H9 (cell line): ENCODE results near the gene OSM. TPM values are rescaled to one million over a fixed set of nuclear protein-coding genes. Genes with fewer than 3 reads are reported as not detected.

Experiments used
- DNase-seq: peaks from one replicate; pipeline ENCODE4 v3.0.0-alpha.2; 2017
- H2AFZ ChIP-seq: one replicate; pipeline ENCODE4 v1.6.1; 2013; ENCODE audit warnings: mild to moderate bottlenecking, low read length, control low read depth, moderate library complexity
- H2AK5ac ChIP-seq: 2 replicates; pipeline ENCODE4 v1.6.1; 2013; ENCODE audit warnings: low read length, control low read depth, mixed read lengths; ENCODE audit not compliant: insufficient read length
- H2BK120ac ChIP-seq: one replicate; pipeline ENCODE4 v1.6.1; 2013; ENCODE audit warnings: low read depth, mild to moderate bottlenecking, low read length, control low read depth, inconsistent platforms; ENCODE audit not compliant: poor library complexity, severe bottlenecking
- H2BK12ac ChIP-seq: 2 replicates; pipeline ENCODE4 v1.6.1; 2013; ENCODE audit warnings: low read length, control low read depth, mixed read lengths, low read depth; ENCODE audit not compliant: insufficient read length
- H2BK15ac ChIP-seq: 2 replicates; pipeline ENCODE4 v1.6.1; 2013; ENCODE audit warnings: low read depth, low read length, control low read depth
- H2BK20ac ChIP-seq: one replicate; pipeline ENCODE4 v1.6.1; 2013; ENCODE audit warnings: low read depth, mild to moderate bottlenecking, low read length, control low read depth, inconsistent platforms; ENCODE audit not compliant: poor library complexity, severe bottlenecking
- H2BK5ac ChIP-seq: 2 replicates; pipeline ENCODE4 v1.6.1; 2013; ENCODE audit warnings: low read length, control low read depth, mixed read lengths; ENCODE audit not compliant: insufficient read length
- H3K14ac ChIP-seq: 2 replicates; pipeline ENCODE4 v1.6.1; 2013; ENCODE audit warnings: low read length, control low read depth; ENCODE audit not compliant: insufficient read depth
- H3K18ac ChIP-seq: 2 replicates; pipeline ENCODE4 v1.6.1; 2013; ENCODE audit warnings: low read depth, mild to moderate bottlenecking, mixed read lengths, low read length, control low read depth; ENCODE audit not compliant: insufficient read length
- H3K23ac ChIP-seq: 2 replicates; pipeline ENCODE4 v1.6.1; 2013; ENCODE audit warnings: low read length, control low read depth, mixed read lengths, low read depth; ENCODE audit not compliant: insufficient read length
- H3K23me2 ChIP-seq: 2 replicates; pipeline ENCODE4 v1.6.1; 2013; ENCODE audit warnings: low read depth, mild to moderate bottlenecking, mixed read lengths, low read length, control low read depth; ENCODE audit not compliant: insufficient read length, poor library complexity, severe bottlenecking
- H3K27ac ChIP-seq: 2 replicates; pipeline ENCODE4 v1.5.1; 2013; ENCODE audit warnings: low read length, control low read depth, mixed read lengths, low read depth; ENCODE audit not compliant: insufficient read length
- H3K27me3 ChIP-seq: 2 replicates; pipeline ENCODE4 v1.6.1; 2013; ENCODE audit warnings: low read length, control low read depth, inconsistent platforms; ENCODE audit not compliant: insufficient read depth
- H3K4ac ChIP-seq: 2 replicates; pipeline ENCODE4 v1.6.1; 2013; ENCODE audit warnings: low read depth, mild to moderate bottlenecking, control low read depth, inconsistent platforms, low read length, moderate library complexity
- H3K4me1 ChIP-seq: 2 replicates; pipeline ENCODE4 v1.6.1; 2013; ENCODE audit warnings: low read length, control low read depth, inconsistent platforms; ENCODE audit not compliant: insufficient read depth
- H3K4me2 ChIP-seq: 2 replicates; pipeline ENCODE4 v1.6.1; 2013; ENCODE audit warnings: low read length, control low read depth, mixed read lengths; ENCODE audit not compliant: insufficient read length, insufficient read depth
- H3K56ac ChIP-seq: 2 replicates; pipeline ENCODE4 v1.6.1; 2013; ENCODE audit warnings: low read depth, mild to moderate bottlenecking, mixed read lengths, low read length, control low read depth; ENCODE audit not compliant: insufficient read length
- H3K79me1 ChIP-seq: 2 replicates; pipeline ENCODE4 v1.6.1; 2013; ENCODE audit warnings: low read depth, mild to moderate bottlenecking, moderate library complexity, low read length, control low read depth, inconsistent platforms; ENCODE audit not compliant: insufficient read depth, poor library complexity, severe bottlenecking
- H3K79me2 ChIP-seq: 2 replicates; pipeline ENCODE4 v1.6.1; 2013; ENCODE audit warnings: low read length, control low read depth, inconsistent platforms; ENCODE audit not compliant: insufficient read depth
- H3K9ac ChIP-seq: 2 replicates; pipeline ENCODE4 v1.6.1; 2013; ENCODE audit warnings: low read length, control low read depth, mixed read lengths; ENCODE audit not compliant: insufficient read length; ENCODE audit errors: extremely low read depth
- H3K9me3 ChIP-seq: one replicate; pipeline ENCODE4 v1.6.1; 2013; ENCODE audit warnings: low read depth, low read length, inconsistent platforms; ENCODE audit not compliant: control insufficient read depth
- H3T11ph ChIP-seq: one replicate; pipeline ENCODE4 v1.6.1; 2013; ENCODE audit warnings: mild to moderate bottlenecking, low read length, control low read depth, inconsistent platforms
- H4K20me1 ChIP-seq: one replicate; pipeline ENCODE4 v1.6.1; 2013; ENCODE audit not compliant: control insufficient read depth, insufficient read length, insufficient read depth
- H4K5ac ChIP-seq: 2 replicates; pipeline ENCODE4 v1.6.1; 2013; ENCODE audit warnings: low read depth, mild to moderate bottlenecking, mixed read lengths, low read length, control low read depth; ENCODE audit not compliant: insufficient read length
- H4K8ac ChIP-seq: replicated peaks from 2 replicates; pipeline ENCODE4 v1.6.1; 2013; ENCODE audit warnings: low read length, control low read depth, mixed read lengths, low read depth; ENCODE audit not compliant: insufficient read length
- H4K91ac ChIP-seq: 2 replicates; pipeline ENCODE4 v1.6.1; 2013; ENCODE audit warnings: low read depth, mild to moderate bottlenecking, moderate library complexity, mixed read lengths, low read length, control low read depth; ENCODE audit not compliant: insufficient read length
- H3K27ac Mint-ChIP-seq, 3 experiments: 2 replicates in 2 of 3; 3 replicates in 1 of 3; pipeline ENCODE4 v1.8.0; 2020 to 2021; ENCODE audit warnings: mixed read lengths in 3 of 3, mild to moderate bottlenecking in 1 of 3, moderate library complexity in 1 of 3
- H3K27me3 Mint-ChIP-seq: 2 replicates; pipeline ENCODE4 v1.8.0; 2021; ENCODE audit warnings: low read depth, mild to moderate bottlenecking, moderate library complexity, mixed read lengths
- H3K36me3 Mint-ChIP-seq, 3 experiments: 2 replicates in 2 of 3; 3 replicates in 1 of 3; pipeline ENCODE4 v1.8.0; 2020 to 2021; ENCODE audit warnings: low read depth in 3 of 3, mixed read lengths in 3 of 3; ENCODE audit not compliant: insufficient read depth in 1 of 3
- H3K4me1 Mint-ChIP-seq, 2 experiments: 2 replicates each; pipeline ENCODE4 v1.8.0; 2020; ENCODE audit warnings: mixed read lengths in 2 of 2
- H3K4me3 Mint-ChIP-seq, 2 experiments: 2 replicates in 1 of 2; 3 replicates in 1 of 2; pipeline ENCODE4 v1.8.0; 2020 to 2021; ENCODE audit warnings: mild to moderate bottlenecking in 2 of 2, mixed read lengths in 2 of 2, moderate library complexity in 1 of 2
- H3K9me3 Mint-ChIP-seq, 2 experiments: 2 replicates in 1 of 2; 3 replicates in 1 of 2; pipeline ENCODE4 v1.8.0; 2020; ENCODE audit warnings: mild to moderate bottlenecking in 2 of 2, mixed read lengths in 2 of 2, moderate library complexity in 1 of 2
- WGBS: extraction: QIAGEN DNeasy Blood & Tissue Kit; methylation state at CpG from one replicate; pipeline ENCODE4 v1.1.7; 2013; ENCODE audit warnings: missing lambda C conversion rate, low lambda C conversion rate, mixed read lengths; ENCODE audit not compliant: insufficient read length; ENCODE audit errors: extremely low coverage; 5-methylcytosine and 5-hydroxymethylcytosine counted together
- total RNA-seq: library from RNA; stranded (reverse); gene quantifications from 2 replicates; pipeline ENCODE4 v1.2.1, GENCODE V29; 2021
- TF ChIP-seq, protein P1 (sequence below): fragments of 200-600 bp; sonication (generic); conservative IDR thresholded peaks from 3 replicates; pipeline ENCODE4 v1.8.0; 2021; ENCODE audit warnings: antibody characterized with exemption, mild to moderate bottlenecking

The OSM gene
- total RNA-seq, 1 experiment from 2014 or later, result not detected

- H2BK5ac ChIP-seq, result no peak overlapping the region
- H4K5ac ChIP-seq, result no peak overlapping the region
- no peak overlapping the region for H3K23ac ChIP-seq
- H3T11ph ChIP-seq, result no peak overlapping the region
- H2AFZ ChIP-seq, result no peak overlapping the region
- Mint-ChIP-seq H3K9me3 (no peaks in the 10 kb centered on the region), H3K4me1 (peaks cover 4 to 12% of the 10 kb centered on the region in 2 experiments), H3K36me3 (no peaks in the 10 kb centered on the region), H3K4me3 (no peak overlapping the region), H3K27ac (no peak overlapping the region), H3K27me3 (peaks cover 11% of the 10 kb centered on the region)
- no CpG with 5 or more reads among the region's 9 CpGs for WGBS
- no peaks in the 10 kb centered on the region; the same call in 1 of the 2 replicates for H3K27me3 ChIP-seq
- no peak overlapping the region for H2AK5ac ChIP-seq
- no peak overlapping the region; the same call in 1 of the 2 replicates for H3K14ac ChIP-seq
- no peak overlapping the region for H3K27ac ChIP-seq
- DNase-seq, result no peak
- H2BK20ac ChIP-seq, result no peak overlapping the region
- no peak overlapping the region for H2BK12ac ChIP-seq
- no peak overlapping the region for H2BK120ac ChIP-seq
- no peaks in the 10 kb centered on the region for H3K9me3 ChIP-seq
- H3K4ac ChIP-seq, result no peak overlapping the region
- no peaks in the 10 kb centered on the region for H3K79me2 ChIP-seq
- no peak overlapping the region for H3K4me2 ChIP-seq
- H3K18ac ChIP-seq, result no peak overlapping the region
- H3K79me1 ChIP-seq, result no peaks in the 10 kb centered on the region
- H2BK15ac ChIP-seq, result no peak overlapping the region
- H4K8ac ChIP-seq, result no peak overlapping the region
- no peak overlapping the region for H4K91ac ChIP-seq
- no peak overlapping the region for H3K9ac ChIP-seq
- H4K20me1 ChIP-seq, result no peaks in the 10 kb centered on the region
- TF ChIP-seq, protein P1, sequence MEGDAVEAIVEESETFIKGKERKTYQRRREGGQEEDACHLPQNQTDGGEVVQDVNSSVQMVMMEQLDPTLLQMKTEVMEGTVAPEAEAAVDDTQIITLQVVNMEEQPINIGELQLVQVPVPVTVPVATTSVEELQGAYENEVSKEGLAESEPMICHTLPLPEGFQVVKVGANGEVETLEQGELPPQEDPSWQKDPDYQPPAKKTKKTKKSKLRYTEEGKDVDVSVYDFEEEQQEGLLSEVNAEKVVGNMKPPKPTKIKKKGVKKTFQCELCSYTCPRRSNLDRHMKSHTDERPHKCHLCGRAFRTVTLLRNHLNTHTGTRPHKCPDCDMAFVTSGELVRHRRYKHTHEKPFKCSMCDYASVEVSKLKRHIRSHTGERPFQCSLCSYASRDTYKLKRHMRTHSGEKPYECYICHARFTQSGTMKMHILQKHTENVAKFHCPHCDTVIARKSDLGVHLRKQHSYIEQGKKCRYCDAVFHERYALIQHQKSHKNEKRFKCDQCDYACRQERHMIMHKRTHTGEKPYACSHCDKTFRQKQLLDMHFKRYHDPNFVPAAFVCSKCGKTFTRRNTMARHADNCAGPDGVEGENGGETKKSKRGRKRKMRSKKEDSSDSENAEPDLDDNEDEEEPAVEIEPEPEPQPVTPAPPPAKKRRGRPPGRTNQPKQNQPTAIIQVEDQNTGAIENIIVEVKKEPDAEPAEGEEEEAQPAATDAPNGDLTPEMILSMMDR, result no peak
- H3K23me2 ChIP-seq, result no peaks in the 10 kb centered on the region
- no peaks in the 10 kb centered on the region for H3K4me1 ChIP-seq
- no peak overlapping the region for H3K56ac ChIP-seq
Observed at GRCh38 chr22:30265131-30265720, 1.4 kb downstream of the OSM start.
